GM12878 (cell line): ENCODE measurements around the gene TNFAIP3. TPM values are rescaled to one million over a fixed set of nuclear protein-coding genes. Genes with fewer than 3 reads are reported as not detected.
A peak's percentile ranks its signal among the peaks of the same experiment; 100 is the strongest.

Source experiments
- ATAC-seq: fragments of 200-7000 bp; cut with Tn5 transposase; 3 replicates; pipeline ENCODE4 v1.9.1; 2020; ENCODE audit warnings: mild to moderate bottlenecking, moderate library complexity
- BruUV-seq: library from RNA; stranded (reverse); fragments of 400-500 nt; replicated peaks from 2 replicates; lab custom pipeline; 2021; lab: Mats Ljungman, UMichigan
- CTCF ChIA-PET: fragments of 300-600 bp; sonication (Branson Sonifier 250); formaldehyde crosslinking; extraction: SDS; loops from one replicate; lab custom pipeline; 2021; ENCODE audit warnings: inconsistent platforms; lab: Yijun Ruan, JAX
- POLR2A ChIA-PET: fragments of 350-600 bp; formaldehyde crosslinking; extraction: SDS; loops from one replicate; lab custom pipeline; 2021; ENCODE audit warnings: inconsistent platforms; lab: Charles Lee
- RAD21 ChIA-PET: fragments of 300-600 bp; sonication (Branson Sonifier 250); formaldehyde crosslinking; loops from one replicate; lab custom pipeline; 2023; ENCODE audit warnings: antibody characterized with exemption; ENCODE audit not compliant: unreplicated experiment; lab: Charles Lee
- SMC1A ChIA-PET: fragments of 300-600 bp; sonication (Branson Sonifier 250); formaldehyde crosslinking; loops from one replicate; lab custom pipeline; 2023; ENCODE audit not compliant: unreplicated experiment, uncharacterized antibody; lab: Charles Lee
- DNase-seq: peaks from one replicate; pipeline ENCODE4 v3.0.0-alpha.2; 2011; ENCODE audit warnings: low read depth, low spot score
- FAIRE-seq: peaks from 3 replicates; lab custom pipeline; 2011; peaks lifted over from hg19 to GRCh38; lab: Jason Lieb, UNC
- H2AFZ ChIP-seq: 2 replicates; pipeline ENCODE4 v1.6.0; 2011; ENCODE audit warnings: low read depth, low read length, control low read depth; ENCODE audit not compliant: control insufficient read depth
- H3K27ac ChIP-seq: 2 replicates; pipeline ENCODE4 v1.5.1; 2011; ENCODE audit warnings: control low read depth; ENCODE audit not compliant: control insufficient read depth, insufficient read depth
- H3K27me3 ChIP-seq, 2 experiments: replicated peaks in 1 of 2; 2 replicates each; pipeline versions ENCODE4 v1.6.0 to v1.6.1; 2011; ENCODE audit warnings: low read length in 1 of 2; ENCODE audit not compliant: control insufficient read depth in 2 of 2, insufficient read depth in 2 of 2
- H3K36me3 ChIP-seq, 2 experiments: 2 replicates each; pipeline ENCODE4 v1.5.1; 2011; ENCODE audit warnings: low read length in 1 of 2; ENCODE audit not compliant: control insufficient read depth in 2 of 2, insufficient read depth in 2 of 2
- H3K4me1 ChIP-seq: 2 replicates; pipeline ENCODE4 v1.6.1; 2011; ENCODE audit warnings: mild to moderate bottlenecking, low read length, moderate library complexity, mixed read lengths; ENCODE audit not compliant: control insufficient read depth, insufficient read depth
- H3K4me2 ChIP-seq: 2 replicates; pipeline ENCODE4 v1.6.0; 2011; ENCODE audit warnings: control low read depth; ENCODE audit not compliant: control insufficient read depth, insufficient read depth
- H3K4me3 ChIP-seq: fragments of 200-600 bp; sonication (generic); 2 replicates; pipeline ENCODE4 v1.5.1; 2016
- H3K79me2 ChIP-seq: 2 replicates; pipeline ENCODE4 v1.6.0; 2011; ENCODE audit warnings: low read length; ENCODE audit not compliant: control insufficient read depth, insufficient read depth
- H3K9ac ChIP-seq: 2 replicates; pipeline ENCODE4 v1.8.0; 2011; ENCODE audit warnings: low read length, control low read depth, mixed read lengths; ENCODE audit not compliant: control insufficient read depth, insufficient read depth
- H3K9me3 ChIP-seq: replicated peaks from 3 replicates; pipeline ENCODE4 v1.5.1; 2011; ENCODE audit warnings: mild to moderate bottlenecking, low read length; ENCODE audit not compliant: control insufficient read depth, insufficient read depth
- H4K20me1 ChIP-seq: 2 replicates; pipeline ENCODE4 v1.6.0; 2011; ENCODE audit not compliant: control insufficient read depth, insufficient read depth
- BACH1 ChIP-seq: fragments of 450-650 bp; IDR thresholded peaks from 2 replicates; pipeline ENCODE4 v1.6.1; 2017; ENCODE audit warnings: mild to moderate bottlenecking, borderline replicate concordance
- BCL11A ChIP-seq: IDR thresholded peaks from 2 replicates; pipeline ENCODE4 v1.6.1; 2011; ENCODE audit warnings: low read depth, low read length
- BCL3 ChIP-seq: IDR thresholded peaks from 2 replicates; pipeline ENCODE4 v1.6.1; 2011; ENCODE audit warnings: borderline replicate concordance, low read depth, mild to moderate bottlenecking, moderate library complexity, low read length; ENCODE audit not compliant: insufficient read depth, poor library complexity, severe bottlenecking
- CTCF ChIP-seq, 3 experiments: IDR thresholded peaks in 2 of 3; conservative IDR thresholded peaks in 1 of 3; 2 replicates each; pipeline ENCODE4 v1.5.1; 2011; ENCODE audit warnings: low read depth in 3 of 3, low read length in 3 of 3, mild to moderate bottlenecking in 3 of 3, control low read depth in 2 of 3, moderate library complexity in 2 of 3, inconsistent platforms in 1 of 3, mixed read lengths in 1 of 3; ENCODE audit not compliant: control insufficient read depth in 2 of 3, insufficient read depth in 1 of 3; ENCODE audit errors: extremely low read depth in 1 of 3
- IKZF1 ChIP-seq: fragments of 450-650 bp; conservative IDR thresholded peaks from 2 replicates; pipeline ENCODE4 v1.6.1; 2017; ENCODE audit warnings: antibody characterized with exemption, mild to moderate bottlenecking
- IKZF2 ChIP-seq, 2 experiments: fragments of 450-650 bp; IDR thresholded peaks; 2 replicates each; pipeline ENCODE4 v1.6.1; 2017; ENCODE audit warnings: mild to moderate bottlenecking in 2 of 2, moderate library complexity in 2 of 2
- IRF4 ChIP-seq: IDR thresholded peaks from 2 replicates; pipeline ENCODE4 v1.6.1; 2011; ENCODE audit warnings: low read depth, low read length
- MEF2B ChIP-seq: fragments of 450-650 bp; IDR thresholded peaks from 2 replicates; pipeline ENCODE4 v1.6.1; 2018; ENCODE audit warnings: mild to moderate bottlenecking, moderate library complexity; ENCODE audit not compliant: partially characterized antibody, poor library complexity, severe bottlenecking
- MTA2 ChIP-seq: fragments of 450-650 bp; IDR thresholded peaks from 2 replicates; pipeline ENCODE4 v1.6.1; 2016; ENCODE audit warnings: low read depth, mild to moderate bottlenecking, moderate library complexity
- NBN ChIP-seq: fragments of 450-650 bp; IDR thresholded peaks from 2 replicates; pipeline ENCODE4 v1.6.1; 2016
- NFYA ChIP-seq: IDR thresholded peaks from 2 replicates; pipeline ENCODE4 v1.6.1; 2011; ENCODE audit warnings: low read depth, mild to moderate bottlenecking, low read length, improper control_type of control experiment, borderline replicate concordance
- POLR2AphosphoS5 ChIP-seq: IDR thresholded peaks from 2 replicates; pipeline ENCODE4 v1.6.1; 2011; ENCODE audit warnings: mild to moderate bottlenecking, low read length, inconsistent platforms
- RAD21 ChIP-seq: IDR thresholded peaks from 2 replicates; pipeline ENCODE4 v1.6.1; 2011; ENCODE audit warnings: mild to moderate bottlenecking, low read depth, low read length, moderate library complexity; ENCODE audit not compliant: insufficient read depth
- SPI1 ChIP-seq: IDR thresholded peaks from 2 replicates; pipeline ENCODE4 v1.6.1; 2011; ENCODE audit warnings: low read depth, mild to moderate bottlenecking, low read length, moderate library complexity, borderline replicate concordance; ENCODE audit not compliant: insufficient read depth
- TCF12 ChIP-seq: IDR thresholded peaks from 2 replicates; pipeline ENCODE4 v1.6.1; 2011; ENCODE audit warnings: low read depth, mild to moderate bottlenecking, low read length
- ZNF687 ChIP-seq: fragments of 450-650 bp; IDR thresholded peaks from 2 replicates; pipeline ENCODE4 v1.6.1; 2017; ENCODE audit warnings: mild to moderate bottlenecking, moderate library complexity
- WGBS: methylation state at CpG from one replicate; pipeline ENCODE4 v1.1.6; 2016; ENCODE audit warnings: low lambda C conversion rate; ENCODE audit not compliant: insufficient replicate concordance, insufficient coverage; ENCODE audit errors: missing lambda C conversion rate; 5-methylcytosine and 5-hydroxymethylcytosine counted together
- in situ Hi-C: fragments of 300-500 bp; cut with MboI; formaldehyde crosslinking; loops from 9 replicates; pipeline ENCODE4 v1.14.3; 2018; ENCODE audit warnings: mixed read lengths
- intact Hi-C: fragments of 100-400 bp; cut with micrococcal nuclease; formaldehyde crosslinking; loops from one replicate; pipeline ENCODE4 v1.14.2; 2022; ENCODE audit not compliant: unreplicated experiment
- polyA plus RNA-seq, 11 experiments: library from polyadenylated mRNA; depleted of rRNA in 4 of 11; unstranded in 6 of 11; stranded (reverse) in 5 of 11; fragments of >200 nt; fragmentation: Nextera tagmentation in 4 of 11; fragmentation: Illumina TruSeq in 1 of 11; extraction: Ambion mirVana in 4 of 11; extraction: Trizol in 1 of 11; gene quantifications; 1 replicate in 1 of 11; 2 replicates in 10 of 11; pipeline versions ENCODE4 v1.2.1 to v1.2.3, GENCODE V29; 2011 to 2016; ENCODE audit warnings: inconsistent platforms in 2 of 11, missing spikeins in 2 of 11, low read depth in 1 of 11
- total RNA-seq, 4 experiments: library from RNA; depleted of rRNA in 3 of 4; stranded (reverse); fragments of >200 nt in 3 of 4; fragmentation: Illumina TruSeq in 1 of 4; extraction: Trizol in 1 of 4; gene quantifications; 2 replicates each; pipeline versions ENCODE4 v1.2.1 to v1.2.3, GENCODE V29; 2013 to 2021

The TNFAIP3 gene
- total and polyA plus RNA-seq, 10 of the 15 experiments (the other 5 are each of a cell fraction or from before 2014, with no cell fraction given), result 18.0 to 350 (median 127) TPM

- Histone ChIP-seq H3K4me1 (peaks cover 65% of the 10 kb centered on the region), H4K20me1 (no peaks in the 10 kb centered on the region), H3K27me3 (no peaks in the 10 kb centered on the region), H3K9me3 (no peaks in the 10 kb centered on the region; the same call in 2 of the 3 replicates), H3K27ac (peak overlapping the region; percentile 33; the same call in 1 of the 2 replicates), H3K79me2 (peaks cover 3% of the 10 kb centered on the region), H3K4me3 (no peak overlapping the region), H3K9ac (no peak overlapping the region), H2AFZ (0 out of 2 replicates have a peak overlapping the region, but pooled peaks have one; percentile 13), H3K36me3 (no peaks in the 10 kb centered on the region), H3K4me2 (peak overlapping the region; percentile 11; the same call in 1 of the 2 replicates)
- intact Hi-C loops (loop anchor here (10.0 kb wide), 1 partner anchor 657 kb away; no protein-coding TSS in a partner anchor), in situ Hi-C loops (no loop called here)
- ChIA-PET CTCF (interaction anchor here (1.2 to 3.1 kb wide), 2 partner anchors 11 to 20 kb away, joined by 4 to 23 read pairs; no protein-coding TSS in a partner anchor), SMC1A (interaction anchor here (1.7 to 34.9 kb wide), 7 partner anchors 10 to 47 kb away, joined by 4 to 1237 read pairs (median 18); partner anchors contain the start of gene TNFAIP3), POLR2A (interaction anchor here (9.2 kb wide), 1 partner anchor 10 kb away, joined by 153 read pairs; no protein-coding TSS in a partner anchor), RAD21 (interaction anchor here (2.6 to 2.8 kb wide), 2 partner anchors 18 to 22 kb away, joined by 16 to 25 read pairs; no protein-coding TSS in a partner anchor)
- no peak for DNase-seq
- 50% methylated on average over 5 of the region's 5 CpGs for WGBS
- BruUV-seq, result no TSS peak
- ATAC-seq, result peak; percentile 61
- FAIRE-seq, result no peak
- TF ChIP-seq IRF4 (0 out of 2 replicates have a peak, but pooled peaks have one; percentile 9), NFYA (no peak), ZNF687 (no peak), SPI1 (peak; percentile 36; the same call in 1 of the 2 replicates), TCF12 (no peak), IKZF1 (peak; percentile 15; the same call in 1 of the 2 replicates), BCL11A (no peak), CTCF (IDR thresholded peaks at IDR 0.05 in 2 of 3, conservative IDR thresholded peaks at IDR 0.05 in 1 of 3; ENCODE audit: control insufficient read depth in 2 of 3, extremely low read depth in 1 of 3, insufficient read depth in 1 of 3, low read depth in 3 of 3, low read length in 3 of 3) (peak; percentile 16 to 33 (median 22); a peak in 3 of 6 replicates), BACH1 (no peak), NBN (0 out of 2 replicates have a peak, but pooled peaks have one; percentile 6), MTA2 (0 out of 2 replicates have a peak, but pooled peaks have one; percentile 19), RAD21 (peak; percentile 51), BCL3 (no peak), IKZF2 (IDR thresholded peaks at IDR 0.05) (peak in 1 of 2 experiments; percentile 21; a peak in 2 of 4 replicates), POLR2AphosphoS5 (0 out of 2 replicates have a peak, but pooled peaks have one; percentile 25), MEF2B (peak; percentile 32)
Measured at GRCh38 chr6:137921823-137922222, 54.8 kb downstream of the TNFAIP3 start.
